HG02623 (cell line): ENCODE results near the gene SFSWAP.
"Not testable (repeated sequence)": the region's sequence is repeated elsewhere in the genome, so short reads cannot be mapped to it uniquely, and the experiment has no call there.

ENCODE experiments used
- ATAC-seq: cut with Tn5 transposase; IDR thresholded peaks from one replicate; pipeline ENCODE4 v1.9.1; 2021; ENCODE audit warnings: moderate library complexity; ENCODE audit not compliant: unreplicated experiment

The SFSWAP gene

GRCh38 chr12:131710464-131711457, at the start of gene SFSWAP:
TSS of gene SFSWAP (plus strand) at chr12:131711090. CDS start at chr12:131711230, 140 bp downstream.
- ATAC-seq = peak; percentile 87

DNA sequence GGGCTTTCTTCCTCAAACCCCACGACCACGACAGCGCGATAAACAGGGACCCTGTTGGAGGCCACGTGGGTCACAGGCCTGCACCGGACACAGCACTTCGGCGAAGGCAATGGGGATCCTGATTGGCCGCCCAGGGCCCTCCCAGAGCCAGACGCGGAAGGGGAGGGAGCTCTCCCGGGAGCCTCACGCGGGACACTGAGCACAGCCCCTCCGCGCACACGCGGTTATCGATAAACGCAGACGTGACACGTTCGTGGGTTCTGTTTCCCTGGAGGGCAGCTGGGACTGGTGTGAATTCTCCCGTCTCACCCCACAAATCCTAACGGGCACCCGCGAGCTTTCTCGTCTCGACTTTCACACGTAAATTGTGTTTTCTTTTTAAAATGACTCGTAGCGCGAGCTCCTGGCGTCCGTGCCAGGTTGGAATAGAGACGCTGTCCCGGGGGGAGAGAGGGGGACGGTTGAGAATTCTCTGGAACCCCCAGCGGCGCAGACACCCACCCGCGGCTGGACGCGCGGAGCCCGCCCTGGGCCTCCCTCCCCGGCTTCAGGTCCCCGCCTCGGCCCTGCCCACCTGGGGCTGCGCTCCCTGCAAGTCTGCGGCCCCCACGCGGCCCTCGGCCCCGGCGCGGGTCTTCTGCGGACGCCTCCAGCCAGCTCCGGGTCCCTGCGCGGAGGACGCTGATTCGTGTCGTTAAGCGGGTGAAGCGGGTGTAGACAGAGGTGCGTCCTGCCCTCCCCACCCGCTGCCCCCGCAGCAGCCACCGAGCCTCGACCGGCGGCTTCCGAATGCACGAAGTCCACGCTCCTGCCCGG, 49.5 kb upstream of the SFSWAP start:
- ATAC-seq = not testable (repeated sequence)

DNA sequence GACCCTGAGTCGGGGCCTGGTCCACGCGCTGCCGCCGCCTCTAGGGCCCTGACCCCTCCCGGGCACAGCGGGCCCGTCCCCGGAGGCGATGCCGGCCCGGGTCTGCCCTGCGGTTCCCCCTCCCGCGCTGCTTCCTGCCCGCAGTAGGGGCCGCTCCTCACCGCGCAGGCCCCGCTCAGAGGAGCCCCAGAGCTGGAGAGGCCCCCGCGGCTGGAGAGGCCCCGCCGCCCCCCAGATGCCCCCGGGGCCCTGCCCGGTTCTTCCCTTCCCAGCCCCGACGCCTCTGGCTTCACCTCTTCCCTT, 49.0 kb upstream of the SFSWAP start:
- ATAC-seq = not testable (repeated sequence)

DNA sequence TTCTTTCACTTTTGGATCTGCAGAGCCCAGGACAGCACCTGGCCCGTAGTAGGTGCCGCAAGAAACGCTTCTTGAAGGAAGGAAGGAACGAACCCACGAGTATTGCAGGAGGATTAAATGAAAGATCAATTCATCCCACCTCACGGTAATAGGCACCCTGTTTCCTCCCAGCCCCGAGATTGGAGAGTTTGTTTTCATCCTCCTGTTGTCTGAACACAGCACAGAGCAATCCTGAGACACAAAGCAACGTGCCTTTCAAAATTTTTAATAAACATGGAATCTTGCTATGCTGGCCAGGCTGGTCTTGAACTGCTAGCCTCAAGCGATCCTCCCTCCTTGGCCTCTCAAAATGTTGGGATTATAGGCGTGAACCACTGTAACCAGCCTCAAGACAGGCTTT, 48.5 kb upstream of the SFSWAP start:
- ATAC-seq = not testable (repeated sequence)

DNA sequence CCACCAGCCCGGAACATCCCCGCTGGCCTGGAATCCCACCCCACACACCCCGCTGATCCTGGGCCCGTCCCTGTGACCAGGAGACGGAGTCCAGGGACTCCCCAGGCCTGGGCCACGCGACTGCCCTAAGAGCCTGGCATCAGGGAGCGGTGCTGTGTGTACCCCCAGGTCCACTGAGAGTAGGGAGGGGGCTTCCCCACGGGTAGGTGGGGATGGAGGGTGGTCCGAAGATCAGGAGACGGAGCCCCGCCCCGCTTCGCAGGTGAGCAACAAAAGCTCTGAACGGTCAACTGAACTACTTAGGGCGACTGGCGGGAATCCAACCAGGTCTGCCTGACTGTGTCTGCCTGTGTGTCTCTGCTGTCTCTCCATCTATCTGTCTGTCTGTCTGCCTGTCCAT, 45.2 kb upstream of the SFSWAP start:
- not testable (repeated sequence) for ATAC-seq

GRCh38 chr12:131666486-131666885, 44.4 kb upstream of the SFSWAP start:
- ATAC-seq = not testable (repeated sequence)

- ATAC-seq = not testable (repeated sequence)
Measured at GRCh38 chr12:131666978-131667601, 43.8 kb upstream of the SFSWAP start.

DNA sequence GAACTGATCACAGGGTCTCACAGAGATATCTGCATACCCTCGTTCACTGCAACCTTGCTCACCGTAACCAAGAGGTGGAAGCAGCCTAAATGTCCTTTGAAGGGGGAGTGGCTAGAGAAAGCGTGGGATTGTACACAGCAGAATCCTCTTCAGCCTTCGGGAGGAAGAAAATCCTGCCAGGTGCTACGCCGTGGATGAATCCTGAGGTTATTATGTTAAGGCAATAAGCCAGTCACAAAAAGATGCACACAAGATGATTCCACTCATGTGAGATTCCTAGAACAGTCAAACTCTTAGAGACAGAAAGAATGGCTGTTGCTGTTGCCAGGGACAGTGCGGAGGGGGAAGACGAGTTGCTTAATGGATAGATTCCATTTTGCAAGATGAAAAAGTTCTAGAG, 39.6 kb upstream of the SFSWAP start:
- no peak for ATAC-seq

- ATAC-seq = no peak
Measured at GRCh38 chr12:131671871-131672270, 39.0 kb upstream of the SFSWAP start.

DNA sequence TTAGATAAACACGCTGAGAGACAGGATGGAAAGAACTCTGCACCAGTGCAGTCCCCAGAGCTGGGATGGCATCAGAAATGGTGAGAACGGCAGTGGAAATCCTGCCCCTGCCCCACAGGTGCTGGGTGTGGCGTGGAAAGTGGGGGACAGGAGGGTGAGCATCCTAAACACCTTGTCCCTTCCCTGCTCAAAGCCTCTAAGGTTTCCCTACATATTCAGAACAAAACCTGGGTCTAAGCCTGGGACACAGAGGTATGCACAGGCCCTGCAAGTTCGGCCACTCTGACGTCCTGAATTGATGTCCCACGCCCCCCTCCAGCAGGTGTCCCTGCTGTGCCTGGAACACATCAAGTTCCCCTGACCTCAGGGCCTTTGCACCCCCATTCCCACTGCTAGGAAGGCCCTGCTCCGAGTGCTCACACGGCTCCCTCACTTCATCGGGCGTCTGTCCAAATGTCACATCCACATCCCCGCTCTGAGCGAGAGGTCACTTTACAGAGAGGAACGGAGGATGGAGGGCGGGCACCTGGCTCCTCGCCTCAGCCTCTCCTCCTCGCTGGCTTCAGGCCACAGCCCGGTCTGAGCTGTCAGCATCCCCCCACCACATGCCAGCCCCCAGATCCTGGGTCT, 38.5 kb upstream of the SFSWAP start:
- no peak for ATAC-seq

DNA sequence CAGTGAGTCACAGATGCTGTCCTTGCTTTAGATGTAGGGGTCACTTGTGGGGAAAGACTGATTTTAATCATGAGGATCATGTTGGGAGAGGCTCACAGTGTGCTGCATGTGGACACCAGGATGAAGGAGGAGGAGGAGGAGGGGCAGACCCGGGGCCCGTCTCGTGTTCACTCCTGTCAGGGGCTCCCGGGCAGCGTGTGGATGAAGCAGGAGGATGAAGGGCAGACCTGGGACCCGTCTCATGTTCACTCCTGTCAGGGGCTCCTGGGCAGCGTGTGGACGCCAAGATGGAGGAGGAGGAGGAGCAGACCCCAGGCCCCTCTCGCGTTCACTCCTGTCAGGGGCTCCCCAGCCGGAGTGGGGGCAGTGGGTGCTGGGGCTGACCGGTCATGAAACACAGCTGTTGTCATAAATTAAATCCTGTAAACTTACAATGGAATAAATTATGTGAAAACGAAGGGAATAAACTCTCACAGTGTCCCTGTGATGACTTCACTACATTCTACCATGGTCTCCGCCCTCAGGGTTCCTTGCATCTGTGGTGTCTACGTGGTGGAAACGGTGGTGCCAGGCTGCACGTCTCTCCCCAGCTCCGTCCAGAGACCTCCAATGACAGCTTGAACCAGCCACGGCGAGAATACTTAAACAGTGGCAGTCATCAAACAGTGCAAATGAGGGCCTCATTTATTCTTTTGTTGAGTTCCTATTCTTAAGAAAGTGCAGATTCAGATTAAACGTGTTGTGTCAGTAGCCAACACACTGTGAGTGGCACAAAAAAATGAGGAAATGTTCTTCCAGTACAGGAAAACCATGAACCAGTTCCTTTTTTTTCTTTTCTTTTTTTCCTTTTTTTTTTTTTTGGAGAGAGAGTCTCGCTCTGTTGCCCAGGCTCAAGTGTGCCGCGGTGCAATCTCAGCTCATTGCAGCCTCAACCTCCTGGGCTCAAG, 37.7 kb upstream of the SFSWAP start:
- ATAC-seq = no peak

DNA sequence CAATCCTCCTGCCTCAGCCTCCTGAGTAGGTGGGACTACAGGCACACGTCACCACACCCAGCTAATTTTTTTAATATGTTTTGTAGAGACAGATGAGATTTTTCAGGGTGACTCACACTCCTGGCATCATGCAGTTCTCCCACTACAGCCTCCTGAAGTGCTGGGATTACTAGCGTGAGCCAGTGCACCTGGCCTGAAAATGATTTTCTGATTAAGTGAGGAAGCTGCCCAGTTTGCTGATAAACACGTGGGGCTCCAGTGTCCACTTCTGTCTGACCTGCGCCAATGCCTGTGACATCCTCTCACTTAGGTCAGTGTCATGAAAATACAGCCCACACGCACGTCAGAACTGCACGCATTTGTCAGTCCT, 37.0 kb upstream of the SFSWAP start:
- no peak for ATAC-seq

DNA sequence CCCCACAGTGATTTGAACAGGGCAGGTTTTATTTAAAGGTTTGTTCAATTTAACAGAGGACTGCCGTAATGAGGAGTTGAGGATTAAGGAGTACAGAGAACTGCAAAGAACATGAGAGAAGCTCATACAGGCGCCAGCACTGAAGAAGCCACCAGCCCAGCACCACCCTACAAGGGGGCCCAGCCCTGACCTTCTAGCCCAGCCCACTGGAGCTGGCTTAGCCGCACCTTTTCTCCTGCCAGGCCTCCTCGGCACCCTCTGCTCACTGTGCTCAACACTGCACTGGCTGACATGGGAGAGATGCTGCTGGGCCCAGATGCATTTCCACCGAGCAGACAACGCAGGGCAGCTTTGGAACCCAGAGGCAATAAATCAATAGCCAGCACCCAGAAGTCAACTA, 36.5 kb upstream of the SFSWAP start:
- ATAC-seq = no peak

- ATAC-seq = no peak
Measured at GRCh38 chr12:131675126-131676080, 35.5 kb upstream of the SFSWAP start.

DNA sequence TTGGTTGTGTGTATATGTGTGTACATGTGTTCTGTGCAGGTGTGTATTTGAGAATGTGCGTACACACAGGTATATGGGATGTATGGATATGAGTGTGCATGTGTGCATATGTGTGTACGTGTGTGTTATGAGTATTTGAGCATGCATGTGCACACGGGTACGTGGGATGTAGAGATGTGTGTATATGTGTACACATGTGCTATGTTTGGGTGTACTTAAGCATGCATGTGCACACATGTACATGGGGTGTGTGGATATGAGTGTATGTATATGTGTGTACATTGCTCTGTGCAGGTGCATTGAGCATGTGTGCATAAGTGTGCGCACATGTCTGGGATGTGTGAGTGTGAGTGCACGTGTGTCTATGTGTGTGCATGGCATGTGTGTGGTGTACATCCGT, 34.3 kb upstream of the SFSWAP start:
- no peak for ATAC-seq

- not testable (repeated sequence) for ATAC-seq
Measured at GRCh38 chr12:131677067-131677466, 33.8 kb upstream of the SFSWAP start.

DNA sequence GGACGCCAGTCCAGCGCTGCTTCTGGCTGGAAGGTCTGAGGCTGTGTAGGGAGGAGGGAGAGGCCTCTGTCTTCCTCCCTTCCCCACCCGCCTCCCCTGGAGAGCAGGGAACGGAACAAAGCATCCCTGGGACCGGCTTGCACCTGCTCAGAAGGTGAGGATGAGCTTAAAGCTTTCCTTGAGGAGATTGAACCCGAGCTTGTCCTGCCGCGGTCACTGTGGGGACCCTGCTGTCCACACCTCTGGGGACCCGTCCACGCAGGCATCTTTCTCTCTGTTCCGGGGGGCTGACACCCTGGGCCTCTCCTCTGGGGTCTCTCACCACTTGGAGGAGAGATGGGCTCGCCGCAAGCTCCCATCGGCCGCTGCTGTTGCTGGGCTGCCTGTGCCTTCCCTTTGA, 33.2 kb upstream of the SFSWAP start:
- ATAC-seq = no peak

DNA sequence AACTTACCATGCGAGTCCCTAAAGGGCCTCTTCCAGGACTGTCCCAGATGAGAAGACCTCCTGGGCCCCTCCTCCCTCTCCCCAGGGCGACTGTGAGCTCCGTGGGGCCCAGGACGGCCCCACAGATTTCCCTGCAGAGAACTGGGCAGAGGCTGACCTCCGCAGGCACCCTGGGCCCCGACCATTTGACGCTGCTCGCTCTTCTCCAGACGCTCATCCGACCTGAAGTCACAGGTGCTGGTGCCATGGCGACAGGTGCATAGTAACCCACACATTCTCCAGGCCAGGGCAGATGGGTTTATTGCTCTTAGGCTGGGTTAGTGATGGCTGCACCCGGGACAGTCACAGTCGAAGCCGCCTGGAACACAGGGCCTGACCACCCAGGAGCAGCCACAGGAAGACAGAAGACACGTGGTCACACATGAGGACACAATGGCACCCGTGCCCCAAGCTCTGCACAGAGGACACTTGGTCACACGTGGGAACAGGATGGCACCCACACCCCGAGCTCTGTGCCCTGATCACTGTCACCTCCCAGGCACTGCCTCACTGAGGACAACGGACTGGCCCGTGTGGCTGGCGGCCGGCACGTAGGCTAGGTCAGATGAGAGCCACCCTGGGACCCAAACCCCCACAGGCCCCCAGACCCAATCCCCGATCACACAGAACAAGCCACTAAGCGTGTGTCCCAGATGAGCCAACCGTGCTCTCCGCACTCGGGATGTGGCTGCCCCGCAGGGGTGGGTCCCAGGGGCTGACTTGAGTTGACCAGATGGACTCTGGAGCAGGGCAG, 32.3 kb upstream of the SFSWAP start:
- not testable (repeated sequence) for ATAC-seq
